ENCODE data around the gene SEC61A1.

The SEC61A1 gene

DNA sequence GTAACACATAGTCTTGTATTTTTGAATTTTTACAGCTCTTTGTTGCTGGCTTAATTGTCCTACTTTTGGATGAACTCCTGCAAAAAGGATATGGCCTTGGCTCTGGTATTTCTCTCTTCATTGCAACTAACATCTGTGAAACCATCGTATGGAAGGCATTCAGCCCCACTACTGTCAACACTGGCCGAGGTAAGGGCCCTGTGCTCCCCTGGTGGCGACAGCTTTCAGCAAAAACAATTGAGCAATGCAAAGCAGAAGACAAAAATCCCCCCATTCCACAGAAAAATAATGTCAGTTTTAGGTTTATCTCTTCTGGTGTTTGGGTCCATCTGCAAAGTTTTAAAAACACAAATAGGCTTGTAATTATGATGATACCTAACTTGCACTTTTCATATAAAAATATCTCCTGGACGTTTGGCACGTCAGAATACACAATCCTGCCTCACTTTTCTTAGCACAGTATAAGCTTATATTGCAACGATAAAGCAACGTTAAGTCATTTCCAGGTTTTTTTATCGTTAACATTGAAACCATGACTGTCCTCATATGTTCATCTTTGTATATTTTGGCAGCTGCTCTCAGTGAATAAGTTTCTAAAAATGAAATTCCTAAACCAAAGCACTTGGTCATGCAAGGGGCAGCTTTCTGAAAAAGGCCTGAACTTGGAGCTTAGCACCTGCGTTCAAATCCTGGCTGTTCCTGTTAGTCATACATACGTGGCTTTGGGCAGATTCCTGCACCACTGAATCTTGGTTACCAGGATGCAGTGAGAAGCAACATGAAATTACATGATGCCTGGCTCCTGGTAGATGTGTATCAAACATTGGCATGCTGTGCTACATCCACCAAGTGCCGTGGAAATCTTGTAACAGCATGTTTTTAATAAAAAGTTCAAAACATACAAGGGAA, 8.5 kb downstream of the SEC61A1 start:
- DNase-seq = no peak

DNA sequence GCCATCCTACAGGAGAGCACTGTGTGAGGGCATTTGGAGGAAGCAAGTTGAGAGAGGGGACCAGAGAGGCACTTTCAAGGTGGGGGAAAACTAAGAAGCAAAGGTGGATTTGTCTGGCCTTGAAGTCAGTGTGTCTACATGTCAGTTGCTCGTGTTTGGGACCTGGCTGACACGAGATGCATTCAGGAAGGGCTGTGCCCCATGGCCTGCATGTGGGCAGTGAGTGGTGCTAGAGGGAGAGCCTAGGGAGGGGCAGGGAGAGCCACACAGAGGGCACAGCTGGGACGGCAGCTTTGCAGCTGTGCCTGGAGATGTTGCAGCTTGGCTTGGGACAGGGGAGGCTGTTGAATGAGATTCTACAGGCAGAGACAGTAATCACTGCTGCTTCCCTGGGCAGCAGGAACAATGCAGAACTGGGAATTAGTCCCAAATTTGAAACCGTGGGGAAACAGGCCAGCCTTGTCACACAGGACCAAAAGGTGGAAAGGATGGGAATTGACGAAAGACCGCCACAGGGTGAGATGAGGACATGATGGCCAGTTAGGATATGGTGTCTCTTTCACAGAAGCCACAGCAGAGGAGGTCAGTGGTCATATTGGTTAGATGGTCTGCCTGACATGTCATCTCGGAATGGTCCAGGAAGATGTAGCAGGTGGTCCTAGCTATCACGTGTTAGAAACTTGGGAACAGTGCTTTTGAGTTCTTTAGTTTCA, 10.0 kb downstream of the SEC61A1 start:
- no peak for DNase-seq

GRCh38 chr3:128063865-128064264, 11.6 kb downstream of the SEC61A1 start:
- no peak for DNase-seq

DNA sequence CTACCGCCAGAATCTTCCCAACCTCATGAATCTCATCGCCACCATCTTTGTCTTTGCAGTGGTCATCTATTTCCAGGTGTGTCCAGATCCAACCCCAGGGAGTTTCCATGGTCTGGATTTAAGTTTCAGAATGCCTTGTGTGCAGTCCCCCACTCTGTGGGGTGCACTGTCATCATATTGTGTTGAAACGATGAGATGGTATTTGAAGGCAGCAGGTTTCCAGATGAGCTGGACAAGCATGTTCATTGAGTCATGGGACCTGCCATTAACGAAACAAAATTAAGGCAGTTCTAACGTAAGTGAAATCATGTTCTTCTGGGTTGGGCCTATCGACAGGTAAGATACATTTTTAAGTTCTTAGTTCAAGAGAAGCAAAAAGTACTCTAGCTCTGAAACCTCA, 12.7 kb downstream of the SEC61A1 start:
- DNase-seq = no peak

GRCh38 chr3:128066114-128066513, 13.9 kb downstream of the SEC61A1 start:
- DNase-seq = no peak

GRCh38 chr3:128066676-128067075, 14.4 kb downstream of the SEC61A1 start:
- no peak for DNase-seq

GRCh38 chr3:128067489-128067888, 15.3 kb downstream of the SEC61A1 start:
- DNase-seq = no peak

- no peak for DNase-seq
Observed at GRCh38 chr3:128068156-128068620, 16.0 kb downstream of the SEC61A1 start.

DNA sequence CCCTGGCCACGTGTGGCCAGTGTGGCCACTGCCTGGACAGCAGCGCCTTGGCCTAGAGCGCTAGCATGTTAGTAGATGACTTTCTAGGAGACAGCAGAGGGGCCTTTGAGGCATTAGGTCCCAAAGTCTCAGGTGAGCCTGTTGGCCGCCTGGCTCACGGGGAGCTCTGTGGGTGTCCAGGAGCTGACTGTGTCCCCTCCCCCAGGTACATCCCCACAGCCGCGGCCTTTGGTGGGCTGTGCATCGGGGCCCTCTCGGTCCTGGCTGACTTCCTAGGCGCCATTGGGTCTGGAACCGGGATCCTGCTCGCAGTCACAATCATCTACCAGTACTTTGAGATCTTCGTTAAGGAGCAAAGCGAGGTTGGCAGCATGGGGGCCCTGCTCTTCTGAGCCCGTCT, 17.0 kb downstream of the SEC61A1 start:
- DNase-seq = no peak

DNA sequence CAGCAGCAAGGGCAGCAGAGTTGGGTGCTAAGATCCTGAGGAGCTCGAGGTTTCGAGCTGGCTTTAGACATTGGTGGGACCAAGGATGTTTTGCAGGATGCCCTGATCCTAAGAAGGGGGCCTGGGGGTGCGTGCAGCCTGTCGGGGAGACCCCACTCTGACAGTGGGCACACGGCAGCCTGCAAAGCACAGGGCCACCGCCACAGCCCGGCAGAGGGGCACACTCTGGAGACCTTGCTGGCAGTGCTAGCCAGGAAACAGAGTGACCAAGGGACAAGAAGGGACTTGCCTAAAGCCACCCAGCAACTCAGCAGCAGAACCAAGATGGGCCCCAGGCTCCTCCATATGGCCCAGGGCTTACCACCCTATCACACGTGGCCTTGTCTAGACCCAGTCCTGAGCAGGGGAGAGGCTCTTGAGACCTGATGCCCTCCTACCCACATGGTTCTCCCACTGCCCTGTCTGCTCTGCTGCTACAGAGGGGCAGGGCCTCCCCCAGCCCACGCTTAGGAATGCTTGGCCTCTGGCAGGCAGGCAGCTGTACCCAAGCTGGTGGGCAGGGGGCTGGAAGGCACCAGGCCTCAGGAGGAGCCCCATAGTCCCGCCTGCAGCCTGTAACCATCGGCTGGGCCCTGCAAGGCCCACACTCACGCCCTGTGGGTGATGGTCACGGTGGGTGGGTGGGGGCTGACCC, 18.8 kb downstream of the SEC61A1 start:
- no peak for DNase-seq

DNA sequence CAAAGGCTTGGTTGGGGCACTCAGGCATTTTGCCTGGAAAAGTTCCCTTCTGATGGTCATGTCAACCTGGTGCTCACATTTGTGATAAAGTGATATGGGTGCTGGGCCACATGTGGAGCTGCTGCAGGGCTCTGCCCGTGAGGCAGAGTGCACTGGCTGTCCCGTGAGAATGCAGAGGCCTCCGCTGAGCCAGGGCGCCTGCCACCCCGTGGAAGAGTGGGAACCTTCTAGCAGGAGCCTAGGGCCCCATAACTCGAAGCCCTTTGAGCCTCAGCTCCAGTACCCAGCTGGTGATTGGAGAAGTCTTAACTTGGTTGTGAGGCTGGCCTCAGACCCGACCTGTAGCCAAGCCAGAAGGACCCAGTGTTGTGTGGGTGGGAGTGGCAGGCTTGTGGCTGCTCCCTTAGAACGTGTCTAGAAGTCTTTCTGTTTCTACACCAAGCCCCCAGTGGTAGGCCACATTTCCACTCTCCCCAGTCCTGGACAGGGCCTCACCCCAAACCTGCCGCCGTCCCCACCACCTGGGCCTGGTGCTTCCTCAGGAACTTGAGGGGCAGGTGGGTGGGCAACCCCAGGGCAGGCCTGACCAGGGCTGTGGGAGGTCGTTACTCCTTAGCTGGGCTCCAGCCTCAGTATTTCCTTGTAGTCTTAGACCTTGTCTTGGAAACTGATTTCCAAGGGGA, 19.7 kb downstream of the SEC61A1 start:
- no peak for DNase-seq

- DNase-seq = no peak
Observed at GRCh38 chr3:128072454-128073184, 20.4 kb downstream of the SEC61A1 start.

GRCh38 chr3:128073185-128073725, 21.0 kb downstream of the SEC61A1 start:
- DNase-seq = no peak

GRCh38 chr3:128073807-128074206, 21.6 kb downstream of the SEC61A1 start:
- no peak for DNase-seq

- no peak for DNase-seq
Observed at GRCh38 chr3:128074851-128075521, 22.7 kb downstream of the SEC61A1 start.

DNA sequence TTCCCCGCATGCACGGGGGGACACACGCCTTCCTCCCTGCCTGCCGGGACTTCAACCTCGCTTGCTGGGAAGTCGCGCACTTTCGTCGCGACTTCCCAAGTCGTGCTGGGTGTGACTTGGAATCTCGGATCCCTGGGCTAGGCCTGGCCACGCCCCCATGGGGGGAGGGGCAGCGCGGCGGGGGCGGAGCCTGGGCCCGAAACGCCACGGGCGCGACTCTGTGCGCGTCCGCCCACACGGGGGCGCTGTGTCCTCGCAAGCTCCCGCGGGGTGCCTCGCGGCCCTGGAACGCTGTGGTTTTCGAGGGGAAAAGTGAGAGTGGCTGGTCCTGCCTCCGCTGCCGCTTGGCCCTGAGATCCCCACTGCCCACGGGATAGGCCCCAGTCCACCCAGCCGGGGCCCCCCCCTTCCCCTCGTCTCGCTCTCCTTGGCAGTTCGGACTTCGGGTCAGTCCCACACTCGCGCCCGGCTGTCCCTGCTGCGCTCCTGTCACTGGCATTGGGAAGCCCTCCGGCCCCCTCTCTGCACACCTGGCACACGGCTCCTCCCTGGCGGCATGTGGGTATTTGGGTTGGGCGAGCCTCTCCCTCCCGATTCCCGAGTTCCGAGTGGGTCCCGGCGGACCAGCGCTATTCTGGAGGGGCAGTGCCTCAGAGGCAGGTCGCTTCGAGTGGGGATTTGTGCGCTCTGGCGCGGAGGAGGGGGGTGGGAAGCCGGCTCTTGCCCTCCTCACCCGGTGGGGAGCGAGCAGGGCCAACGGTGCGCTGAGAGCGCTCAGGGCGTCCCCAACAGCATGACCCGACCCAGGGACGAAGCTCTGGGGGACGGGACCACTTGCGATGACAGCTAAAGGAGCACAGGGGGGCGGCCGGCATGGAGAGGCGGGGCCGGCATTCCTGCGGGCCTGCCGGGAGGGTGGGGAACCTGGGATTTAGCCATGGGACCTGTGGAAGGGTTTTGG, 23.6 kb downstream of the SEC61A1 start:
- DNase-seq = peak; percentile 85

DNA sequence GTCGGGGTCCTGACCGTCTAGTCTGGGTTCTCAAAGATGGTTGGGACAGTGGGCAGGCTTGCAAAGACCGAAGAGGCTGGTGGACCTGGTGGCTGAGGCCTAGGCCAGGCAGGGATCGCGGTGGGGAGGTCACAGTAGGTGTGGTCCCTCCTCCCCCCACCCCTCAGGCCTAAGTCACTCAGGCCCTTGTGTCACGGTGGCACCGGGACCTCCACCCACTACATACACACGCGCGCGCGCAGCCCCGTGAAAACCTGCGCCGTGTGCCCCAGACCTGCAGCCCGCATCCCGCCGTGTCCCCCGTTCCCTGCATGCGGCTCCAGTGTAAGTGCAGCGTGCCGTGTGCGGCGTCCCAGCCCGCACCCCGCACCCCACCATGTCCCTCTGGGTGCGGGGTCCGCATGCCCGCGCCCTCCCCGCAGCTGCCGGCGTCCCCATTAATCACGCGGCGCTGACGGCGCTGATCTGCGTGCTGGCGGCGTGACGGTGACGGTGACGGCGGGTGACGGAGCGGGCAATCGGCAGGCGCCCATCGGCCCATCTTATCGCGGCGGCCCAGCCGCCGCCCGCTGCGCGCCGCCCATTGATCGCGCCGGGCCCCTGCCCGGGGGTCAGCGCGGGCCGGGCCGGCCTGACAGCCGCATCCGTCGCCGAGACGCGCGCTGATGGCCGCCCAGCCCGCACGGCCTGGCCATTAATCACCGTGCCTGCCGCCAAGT, 24.4 kb downstream of the SEC61A1 start:
- peak; percentile 46 for DNase-seq

GRCh38 chr3:128077202-128077624, 25.0 kb downstream of the SEC61A1 start:
- DNase-seq = no peak

- no peak for DNase-seq
Observed at GRCh38 chr3:128077665-128078064, 25.4 kb downstream of the SEC61A1 start.
